MM.1S (cell line): ENCODE measurements around the gene HHIPL1.

Experiments used
- CTCF ChIP-seq: fragments of 300-600 bp; sonication (generic); IDR thresholded peaks from 2 replicates; pipeline ENCODE4 v1.5.1; 2016; ENCODE audit warnings: antibody characterized with exemption, low read length, mixed read lengths
- EZH2 ChIP-seq: fragments of 300-600 bp; sonication (generic); optimal IDR thresholded peaks from 2 replicates; pipeline ENCODE3; 2017; ENCODE audit warnings: low read depth, mild to moderate bottlenecking, antibody characterized with exemption, low read length, mixed read lengths
- EZH2phosphoT487 ChIP-seq: fragments of 300-600 bp; sonication (generic); IDR thresholded peaks from 2 replicates; pipeline ENCODE4 v1.6.1; 2018; ENCODE audit warnings: antibody characterized with exemption, low read length

- TF ChIP-seq CTCF (no peak), EZH2 (no peak), EZH2phosphoT487 (no peak)
Observed at GRCh38 chr14:99708449-99708848, 63.5 kb downstream of the HHIPL1 start.
